Activated CD8-positive, alpha-beta memory T cell treated with anti-CD3 and anti-CD28 coated beads, Interleukin-2, amount 50 U/mL, for 24 hours (primary cell): ENCODE data around the gene LSS.

Experiments used
- DNase-seq: peaks from one replicate; pipeline ENCODE4 v3.0.0-alpha.2; 2020; ENCODE audit errors: extremely low read depth

LSS gene

GRCh38 chr21:46218906-46219590 is 9.5 kb downstream of the LSS start:
- no peak for DNase-seq

- DNase-seq = no peak
Observed at GRCh38 chr21:46217511-46218196, 10.9 kb downstream of the LSS start.

GRCh38 chr21:46216132-46216747 is 12.3 kb downstream of the LSS start:
- DNase-seq = no peak

GRCh38 chr21:46215436-46216131 is 13.0 kb downstream of the LSS start:
- DNase-seq = no peak

- DNase-seq = no peak
Observed at GRCh38 chr21:46214478-46215340, 13.9 kb downstream of the LSS start.

- DNase-seq = no peak
Observed at GRCh38 chr21:46213620-46214286, 14.8 kb downstream of the LSS start.

- no peak for DNase-seq
Observed at GRCh38 chr21:46212721-46213484, 15.7 kb downstream of the LSS start.

- DNase-seq = no peak
Observed at GRCh38 chr21:46211786-46212720, 16.5 kb downstream of the LSS start.

- no peak for DNase-seq
Observed at GRCh38 chr21:46211376-46211775, 17.2 kb downstream of the LSS start.

- DNase-seq = no peak
Observed at GRCh38 chr21:46210378-46211136, 18.0 kb downstream of the LSS start.

GRCh38 chr21:46208761-46209721 is 19.5 kb downstream of the LSS start:
- no peak for DNase-seq

- no peak for DNase-seq
Observed at GRCh38 chr21:46207920-46208591, 20.5 kb downstream of the LSS start.

GRCh38 chr21:46207006-46207919 is 21.3 kb downstream of the LSS start:
- no peak for DNase-seq

GRCh38 chr21:46206163-46207005 is 22.2 kb downstream of the LSS start:
- no peak for DNase-seq

- DNase-seq = no peak
Observed at GRCh38 chr21:46205766-46206162, 22.8 kb downstream of the LSS start.
